CD14-positive monocyte (primary cell): ENCODE data around the gene FAHD2A. TPM values are rescaled to one million over a fixed set of nuclear protein-coding genes. Genes with fewer than 3 reads are reported as not detected.

Source experiments
- DNase-seq, 3 donors: peaks; one replicate each; pipeline ENCODE4 v3.0.0-alpha.2; 2011 to 2022
- H2AFZ ChIP-seq: 2 replicates; pipeline ENCODE4 v1.6.0; 2012; ENCODE audit warnings: mild to moderate bottlenecking, low read depth, low read length, inconsistent platforms; ENCODE audit not compliant: insufficient read depth, poor library complexity, severe bottlenecking
- H3K27ac ChIP-seq, 2 donors: 1 replicate in 1 of 2; 2 replicates in 1 of 2; pipeline ENCODE4 v1.5.1; 2012 to 2013; ENCODE audit warnings: low read length in 2 of 2, control low read depth in 1 of 2, inconsistent platforms in 1 of 2, low read depth in 1 of 2, mild to moderate bottlenecking in 1 of 2
- H3K27me3 ChIP-seq, 2 donors: one replicate each; pipeline versions ENCODE4 v1.6.0 to v1.6.1; 2011 to 2013; ENCODE audit warnings: low read length in 2 of 2; ENCODE audit not compliant: control insufficient read depth in 2 of 2, insufficient read depth in 2 of 2
- H3K36me3 ChIP-seq, 2 donors: replicated peaks in 1 of 2; 1 replicate in 1 of 2; 2 replicates in 1 of 2; pipeline versions ENCODE4 v1.5.1 to v1.6.1; 2012 to 2013; ENCODE audit warnings: low read length in 2 of 2, control low read depth in 1 of 2, inconsistent platforms in 1 of 2, mild to moderate bottlenecking in 1 of 2; ENCODE audit not compliant: insufficient read depth in 2 of 2, control insufficient read depth in 1 of 2
- H3K4me1 ChIP-seq, 2 donors: 1 replicate in 1 of 2; 2 replicates in 1 of 2; pipeline versions ENCODE4 v1.5.1 to v1.6.1; 2012 to 2013; ENCODE audit warnings: low read length in 2 of 2, control low read depth in 1 of 2, inconsistent platforms in 1 of 2, mild to moderate bottlenecking in 1 of 2, moderate library complexity in 1 of 2; ENCODE audit not compliant: insufficient read depth in 2 of 2, control insufficient read depth in 1 of 2
- H3K4me2 ChIP-seq: replicated peaks from 2 replicates; pipeline ENCODE3; 2012; ENCODE audit warnings: low read length, moderate library complexity, mild to moderate bottlenecking; ENCODE audit not compliant: poor library complexity, severe bottlenecking; ENCODE audit errors: extremely low read depth
- H3K4me3 ChIP-seq, 3 experiments: fragments of 200-600 bp in 1 of 3; sonication (generic) in 1 of 3; replicated peaks in 1 of 3; 1 replicate in 2 of 3; 2 replicates in 1 of 3; pipeline ENCODE4 v1.5.1; 2011 to 2013; ENCODE audit warnings: low read length in 3 of 3, mild to moderate bottlenecking in 3 of 3, control low read depth in 2 of 3, low read depth in 2 of 3, inconsistent platforms in 1 of 3, moderate library complexity in 1 of 3
- H3K79me2 ChIP-seq: 2 replicates; pipeline ENCODE4 v1.6.0; 2012; ENCODE audit warnings: mild to moderate bottlenecking, control low read depth, inconsistent platforms, low read length, moderate library complexity; ENCODE audit not compliant: insufficient read depth
- H3K9ac ChIP-seq: 2 replicates; pipeline ENCODE4 v1.6.0; 2017; ENCODE audit warnings: low read length, mild to moderate bottlenecking; ENCODE audit not compliant: insufficient read depth, poor library complexity, severe bottlenecking
- H3K9me3 ChIP-seq, 2 donors: replicated peaks in 1 of 2; 1 replicate in 1 of 2; 2 replicates in 1 of 2; pipeline versions ENCODE4 v1.5.1 to v1.6.1; 2012 to 2013; ENCODE audit warnings: low read length in 2 of 2, control low read depth in 1 of 2; ENCODE audit not compliant: control insufficient read depth in 1 of 2, insufficient read depth in 1 of 2
- H4K20me1 ChIP-seq: 2 replicates; pipeline ENCODE4 v1.6.0; 2012; ENCODE audit warnings: mild to moderate bottlenecking, low read length, control low read depth, moderate library complexity; ENCODE audit not compliant: insufficient read depth
- H3K27ac Mint-ChIP-seq, 7 donors: one replicate each; pipeline ENCODE4 v1.8.0; 2020; ENCODE audit warnings: mild to moderate bottlenecking in 7 of 7, mixed read lengths in 7 of 7, moderate library complexity in 6 of 7, inconsistent platforms in 2 of 7
- H3K27me3 Mint-ChIP-seq, 3 donors: one replicate each; pipeline ENCODE4 v1.8.0; 2021 to 2022; ENCODE audit warnings: low read depth in 3 of 3, mild to moderate bottlenecking in 3 of 3, mixed read lengths in 3 of 3, moderate library complexity in 3 of 3, inconsistent platforms in 1 of 3
- H3K36me3 Mint-ChIP-seq, 2 donors: one replicate each; pipeline ENCODE4 v1.8.0; 2020; ENCODE audit warnings: mixed read lengths in 2 of 2, inconsistent platforms in 1 of 2, mild to moderate bottlenecking in 1 of 2
- H3K4me1 Mint-ChIP-seq: one replicate; pipeline ENCODE4 v1.8.0; 2020; ENCODE audit warnings: mild to moderate bottlenecking, mixed read lengths
- H3K4me3 Mint-ChIP-seq, 2 donors: one replicate each; pipeline ENCODE4 v1.8.0; 2020; ENCODE audit warnings: mild to moderate bottlenecking in 2 of 2, mixed read lengths in 2 of 2, moderate library complexity in 1 of 2
- H3K9me3 Mint-ChIP-seq, 7 donors: one replicate each; pipeline ENCODE4 v1.8.0; 2020 to 2022; ENCODE audit warnings: mixed read lengths in 7 of 7, mild to moderate bottlenecking in 6 of 7, moderate library complexity in 6 of 7, inconsistent platforms in 2 of 7
- CTCF ChIP-seq: fragments of 200-600 bp; IDR thresholded peaks from one replicate; pipeline ENCODE4 v1.8.0; 2022; ENCODE audit warnings: antibody characterized with exemption, mild to moderate bottlenecking
- WGBS: methylation state at CpG from one replicate; pipeline ENCODE4 v1.1.5; 2013; ENCODE audit warnings: missing lambda C conversion rate; ENCODE audit not compliant: insufficient coverage; 5-methylcytosine and 5-hydroxymethylcytosine counted together
- intact Hi-C, 2 donors: fragments of 100-400 bp; cut with micrococcal nuclease; formaldehyde crosslinking; loops; one replicate each; pipeline versions ENCODE4 v1.15.0 to v1.15.1; 2023
- polyA plus RNA-seq, 3 donors: library from polyadenylated mRNA; depleted of rRNA in 1 of 3; unstranded in 2 of 3; stranded (reverse) in 1 of 3; fragments of 300-500 nt in 2 of 3; fragments of >200 nt in 1 of 3; fragmentation: Illumina TruSeq in 2 of 3; gene quantifications; 1 replicate in 2 of 3; 2 replicates in 1 of 3; pipeline ENCODE4 v1.2.3, GENCODE V29; 2012 to 2021

Gene FAHD2A
- polyA plus RNA-seq, 3 donors: 9.7 to 17.1 (median 10.5) TPM

GRCh38 chr2:95379371-95379831, 23.1 kb upstream of the FAHD2A start:
- Histone ChIP-seq H3K4me2 (no peak overlapping the region), H3K27me3 (no peaks in the 10 kb centered on the region), H3K27ac (no peak overlapping the region), H3K4me3 (no peak overlapping the region), H2AFZ (no peak overlapping the region), H3K9ac (no peak overlapping the region), H3K4me1 (no peaks in the 10 kb centered on the region), H3K79me2 (no peaks in the 10 kb centered on the region), H3K9me3 (no peaks in the 10 kb centered on the region), H3K36me3 (no peaks in the 10 kb centered on the region), H4K20me1 (no peaks in the 10 kb centered on the region)
- H3K9me3 Mint-ChIP-seq: peaks cover 0 to 2% (median 0%) of the 10 kb centered on the region in 7 donors
- no peak overlapping the region for H3K4me3 Mint-ChIP-seq
- H3K27me3 Mint-ChIP-seq: peaks cover 0 to 5% (median 2%) of the 10 kb centered on the region in 3 donors
- no peaks in the 10 kb centered on the region for H3K36me3 Mint-ChIP-seq
- intact Hi-C loops: no loop called here
- no peak overlapping the region for H3K27ac Mint-ChIP-seq
- DNase-seq: no peak
- no peak for TF ChIP-seq CTCF
- no peaks in the 10 kb centered on the region for H3K4me1 Mint-ChIP-seq
- 44% methylated on average over 5 of the region's 8 CpGs for WGBS

- Mint-ChIP-seq H3K36me3 (no peaks in the 10 kb centered on the region), H3K27ac (no peak overlapping the region), H3K9me3 (peaks cover 0 to 2% (median 0%) of the 10 kb centered on the region in 7 donors), H3K4me3 (no peak overlapping the region), H3K4me1 (no peaks in the 10 kb centered on the region), H3K27me3 (peaks cover 0 to 3% (median 2%) of the 10 kb centered on the region in 3 donors)
- H3K36me3 ChIP-seq: no peaks in the 10 kb centered on the region
- no peaks in the 10 kb centered on the region for H3K4me1 ChIP-seq
- WGBS: 100% methylated on average over 2 of the region's 5 CpGs
- no peaks in the 10 kb centered on the region for H4K20me1 ChIP-seq
- no peak overlapping the region for H2AFZ ChIP-seq
- H3K4me2 ChIP-seq: no peak overlapping the region
- TF ChIP-seq CTCF: no peak
- no peaks in the 10 kb centered on the region for H3K9me3 ChIP-seq
- intact Hi-C loops: no loop called here
- no peak overlapping the region for H3K9ac ChIP-seq
- H3K27me3 ChIP-seq: no peaks in the 10 kb centered on the region
- H3K4me3 ChIP-seq: no peak overlapping the region
- no peak overlapping the region for H3K27ac ChIP-seq
- DNase-seq: no peak
- no peaks in the 10 kb centered on the region for H3K79me2 ChIP-seq
These were observed 22.2 kb upstream of the FAHD2A start for GRCh38 chr2:95380280-95380679.
